Astrocyte of the cerebellum (primary cell): ENCODE results near the gene ZBTB1.

Source experiments
- DNase-seq: peaks from one replicate; pipeline ENCODE4 v3.0.0-alpha.2; 2011; ENCODE audit warnings: low read depth
- H3K4me3 ChIP-seq: 2 replicates; pipeline ENCODE4 v1.5.1; 2011; ENCODE audit warnings: mild to moderate bottlenecking, low read depth, low read length, moderate library complexity
- CTCF ChIP-seq: IDR thresholded peaks from 2 replicates; pipeline ENCODE4 v1.5.1; 2012; ENCODE audit warnings: low read length, low read depth, moderate library complexity, mild to moderate bottlenecking; ENCODE audit errors: missing control alignments
- in situ Hi-C: cut with HindIII; loops from 2 replicates; pipeline ENCODE4 v1.10.0; 2017; ENCODE audit warnings: low sequenced_read_pairs

ZBTB1 gene

DNA sequence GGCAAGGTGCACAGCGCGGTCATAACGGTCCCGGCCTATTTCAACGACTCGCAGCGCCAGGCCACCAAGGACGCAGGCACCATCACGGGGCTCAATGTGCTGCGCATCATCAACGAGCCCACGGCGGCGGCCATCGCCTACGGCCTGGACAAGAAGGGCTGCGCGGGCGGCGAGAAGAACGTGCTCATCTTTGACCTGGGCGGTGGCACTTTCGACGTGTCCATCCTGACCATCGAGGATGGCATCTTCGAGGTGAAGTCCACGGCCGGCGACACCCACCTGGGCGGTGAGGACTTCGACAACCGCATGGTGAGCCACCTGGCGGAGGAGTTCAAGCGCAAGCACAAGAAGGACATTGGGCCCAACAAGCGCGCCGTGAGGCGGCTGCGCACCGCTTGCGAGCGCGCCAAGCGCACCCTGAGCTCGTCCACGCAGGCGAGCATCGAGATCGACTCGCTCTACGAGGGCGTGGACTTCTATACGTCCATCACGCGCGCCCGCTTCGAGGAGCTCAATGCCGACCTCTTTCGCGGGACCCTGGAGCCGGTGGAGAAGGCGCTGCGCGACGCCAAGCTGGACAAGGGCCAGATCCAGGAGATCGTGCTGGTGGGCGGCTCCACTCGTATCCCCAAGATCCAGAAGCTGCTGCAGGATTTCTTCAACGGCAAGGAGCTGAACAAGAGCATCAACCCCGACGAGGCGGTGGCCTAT lies 36.8 kb downstream of the ZBTB1 start:
- TF ChIP-seq CTCF = no peak
- in situ Hi-C loops = no loop called here
- no peak for DNase-seq
- H3K4me3 ChIP-seq = peak overlapping the region; percentile 52

GRCh38 chr14:64541972-64542835 lies 37.6 kb downstream of the ZBTB1 start:
- H3K4me3 ChIP-seq = peak overlapping the region; percentile 37
- no peak for DNase-seq
- in situ Hi-C loops = no loop called here
- no peak for TF ChIP-seq CTCF

GRCh38 chr14:64542836-64543201 lies 38.2 kb downstream of the ZBTB1 start:
- peak overlapping the region; percentile 37 for H3K4me3 ChIP-seq
- TF ChIP-seq CTCF = no peak
- in situ Hi-C loops = no loop called here
- DNase-seq = no peak

DNA sequence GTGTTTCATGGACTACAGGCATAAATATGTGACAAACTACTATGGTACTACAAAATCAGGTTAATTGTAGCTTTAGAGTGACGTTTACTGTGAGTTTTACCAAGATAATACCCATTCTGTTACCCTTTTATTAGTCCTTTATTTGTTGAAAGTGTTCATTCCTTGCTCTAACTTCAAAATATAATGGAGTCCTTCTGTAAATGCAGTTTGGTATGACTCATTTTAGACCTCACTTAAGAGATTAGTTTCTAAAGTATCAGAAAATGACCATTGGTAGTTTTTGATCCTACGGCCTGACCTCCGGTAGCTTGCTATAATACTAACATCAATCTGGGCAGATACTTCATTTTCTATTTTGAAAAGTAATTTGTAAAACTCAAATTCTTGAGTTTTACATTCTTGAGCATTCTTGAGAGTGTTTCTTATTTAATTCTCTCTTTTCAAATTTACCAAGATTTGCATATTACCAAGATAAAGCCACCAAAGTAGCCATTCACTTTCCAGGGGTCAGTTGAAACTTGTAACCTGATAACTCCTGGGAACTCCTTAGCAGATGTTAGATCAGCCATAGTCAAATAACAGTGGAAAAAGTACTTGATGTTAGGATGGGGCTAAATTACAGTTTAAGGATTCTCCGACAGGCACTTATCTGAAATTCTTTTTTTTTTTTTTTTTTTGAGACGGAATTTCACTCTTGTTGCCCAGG lies 40.2 kb downstream of the ZBTB1 start:
- no peak overlapping the region for H3K4me3 ChIP-seq
- no peak for TF ChIP-seq CTCF
- DNase-seq = no peak
- in situ Hi-C loops = no loop called here

GRCh38 chr14:64549016-64549415 lies 44.4 kb downstream of the ZBTB1 start:
- DNase-seq = no peak
- in situ Hi-C loops = no loop called here
- H3K4me3 ChIP-seq = no peak overlapping the region
- TF ChIP-seq CTCF = no peak

GRCh38 chr14:64549791-64550620 lies 45.4 kb downstream of the ZBTB1 start, which contains the start of gene PPP1R36:
PPP1R36 (plus strand) TSS chr14:64549961; CDS start chr14:64549998, 37 bp downstream.
- TF ChIP-seq CTCF = no peak
- no peak for DNase-seq
- in situ Hi-C loops = no loop called here
- H3K4me3 ChIP-seq = peak within 1 kb of the TSS; percentile 33
